OCI-LY7 (cell line): ENCODE results near the gene RHOT2. TPM values are rescaled to one million over a fixed set of nuclear protein-coding genes. Genes with fewer than 3 reads are reported as not detected.

ENCODE experiments used
- BruUV-seq: library from RNA; stranded (reverse); fragments of 400-500 nt; replicated peaks from 2 replicates; lab custom pipeline; 2021; lab: Mats Ljungman, UMichigan
- CTCF ChIA-PET: fragments of 300-600 bp; sonication (Branson Sonifier 250); formaldehyde crosslinking; loops from one replicate; lab custom pipeline; 2022; ENCODE audit warnings: antibody characterized with exemption; ENCODE audit not compliant: unreplicated experiment; lab: Charles Lee
- POLR2A ChIA-PET: fragments of 300-600 bp; sonication (Branson Sonifier 250); formaldehyde crosslinking; loops from one replicate; lab custom pipeline; 2022; ENCODE audit warnings: antibody characterized with exemption; lab: Charles Lee
- DNase-seq: peaks from one replicate; pipeline ENCODE4 v3.0.0-alpha.2; 2015; ENCODE audit warnings: low spot score
- H2AFZ ChIP-seq: fragments of 200-600 bp; sonication (generic), shearing (Covaris generic); 2 replicates; pipeline ENCODE4 v1.6.1; 2014; ENCODE audit warnings: mild to moderate bottlenecking, antibody characterized with exemption, low read length, moderate library complexity
- H3K27ac ChIP-seq: fragments of 200-600 bp; sonication (generic); 2 replicates; pipeline ENCODE4 v1.5.1; 2014; ENCODE audit warnings: mixed run types, low read depth, mild to moderate bottlenecking, moderate library complexity, low read length, inconsistent platforms; ENCODE audit not compliant: poor library complexity, severe bottlenecking
- H3K36me3 ChIP-seq: fragments of 200-600 bp; sonication (generic); 2 replicates; pipeline ENCODE4 v1.6.1; 2014; ENCODE audit warnings: mild to moderate bottlenecking, antibody characterized with exemption, low read length, moderate library complexity, mixed read lengths; ENCODE audit not compliant: insufficient read depth
- H3K4me1 ChIP-seq: fragments of 200-600 bp; sonication (generic); 2 replicates; pipeline ENCODE4 v1.5.1; 2014; ENCODE audit warnings: mild to moderate bottlenecking, low read length; ENCODE audit not compliant: insufficient read depth, poor library complexity, severe bottlenecking
- H3K4me2 ChIP-seq: fragments of 200-600 bp; sonication (generic); 2 replicates; pipeline ENCODE4 v1.6.1; 2014; ENCODE audit warnings: mild to moderate bottlenecking, low read length
- H3K4me3 ChIP-seq: fragments of 200-600 bp; sonication (generic); 2 replicates; pipeline ENCODE4 v1.5.1; 2014; ENCODE audit warnings: mild to moderate bottlenecking, low read depth, low read length; ENCODE audit not compliant: poor library complexity, severe bottlenecking
- H3K79me2 ChIP-seq: fragments of 200-600 bp; sonication (generic); 2 replicates; pipeline ENCODE4 v1.6.1; 2016; ENCODE audit warnings: low read depth, mild to moderate bottlenecking, low read length, moderate library complexity, mixed read lengths; ENCODE audit not compliant: insufficient read depth
- H3K9me2 ChIP-seq: fragments of 200-600 bp; sonication (generic); 2 replicates; pipeline ENCODE4 v1.6.1; 2016; ENCODE audit warnings: mild to moderate bottlenecking, low read length, mixed read lengths; ENCODE audit not compliant: insufficient read depth
- H3K9me3 ChIP-seq: fragments of 200-600 bp; sonication (generic); 2 replicates; pipeline ENCODE4 v1.6.1; 2014; ENCODE audit warnings: mild to moderate bottlenecking, mixed run types, low read length, mixed read lengths
- H4K20me1 ChIP-seq: fragments of 200-600 bp; sonication (generic); 2 replicates; pipeline ENCODE4 v1.6.1; 2014; ENCODE audit warnings: mild to moderate bottlenecking, antibody characterized with exemption, low read length, moderate library complexity, mixed read lengths; ENCODE audit not compliant: insufficient read depth
- CTCF ChIP-seq: fragments of 200-600 bp; sonication (generic); conservative IDR thresholded peaks from 2 replicates; pipeline ENCODE4 v1.5.1; 2014; ENCODE audit warnings: mild to moderate bottlenecking, antibody characterized with exemption, low read length, moderate library complexity, mixed read lengths
- EZH2phosphoT487 ChIP-seq: fragments of 200-600 bp; sonication (generic); IDR thresholded peaks from 2 replicates; pipeline ENCODE4 v1.6.1; 2018; ENCODE audit warnings: low read depth, borderline replicate concordance, mild to moderate bottlenecking, mixed run types, antibody characterized with exemption, low read length, moderate library complexity, mixed read lengths
- intact Hi-C: fragments of 100-400 bp; cut with micrococcal nuclease; formaldehyde crosslinking; loops from one replicate; pipeline ENCODE4 v1.10.0; 2022; ENCODE audit not compliant: unreplicated experiment
- total RNA-seq, 2 experiments: library from RNA; depleted of rRNA in 1 of 2; stranded (reverse); fragments of >200 nt in 1 of 2; shearing (Covaris generic) in 1 of 2; gene quantifications; 2 replicates each; pipeline ENCODE4 v1.2.3, GENCODE V29; 2014 to 2022

RHOT2 gene
- total RNA-seq, 2 experiments from 2014 or later: 133 to 136 TPM

- Histone ChIP-seq H3K4me2 (peak overlapping the region; percentile 60), H4K20me1 (no peaks in the 10 kb centered on the region), H3K27ac (no peak overlapping the region), H3K9me2 (no peaks in the 10 kb centered on the region), H3K4me1 (peaks cover 20% of the 10 kb centered on the region), H3K9me3 (no peaks in the 10 kb centered on the region), H3K4me3 (peak overlapping the region; percentile 40), H3K79me2 (0 out of 2 replicates have a peak, but pooled peaks cover 6% of the 10 kb centered on the region), H3K36me3 (no peaks in the 10 kb centered on the region), H2AFZ (no peak overlapping the region)
- CTCF ChIA-PET: no interaction called here
- TF ChIP-seq CTCF (no peak), EZH2phosphoT487 (peak; percentile 100)
- BruUV-seq: no TSS peak
- intact Hi-C loops: no loop called here
- DNase-seq: no peak
- POLR2A ChIA-PET: no interaction called here
These were observed 26.4 kb downstream of the RHOT2 start for GRCh38 chr16:694187-694862.

GRCh38 chr16:694863-695354 is 27.0 kb downstream of the RHOT2 start:
- DNase-seq: no peak
- Histone ChIP-seq H4K20me1 (no peaks in the 10 kb centered on the region), H3K4me3 (peak overlapping the region; percentile 40), H3K9me2 (no peaks in the 10 kb centered on the region), H3K27ac (no peak overlapping the region), H2AFZ (no peak overlapping the region), H3K9me3 (no peaks in the 10 kb centered on the region), H3K79me2 (0 out of 2 replicates have a peak, but pooled peaks cover under 1% of the 10 kb centered on the region), H3K4me1 (peaks cover 17% of the 10 kb centered on the region), H3K36me3 (no peaks in the 10 kb centered on the region), H3K4me2 (peak overlapping the region; percentile 60)
- ChIA-PET POLR2A (no interaction called here), CTCF (no interaction called here)
- intact Hi-C loops: no loop called here
- no TSS peak for BruUV-seq
- 0 out of 2 replicates have a peak, but pooled peaks have one; percentile 84 for TF ChIP-seq EZH2phosphoT487
- no peak for TF ChIP-seq CTCF
